ENCODE measurements around the gene ERMAP.
"Not testable (repeated sequence)": the region's sequence is repeated elsewhere in the genome, so short reads cannot be mapped to it uniquely, and the experiment has no call there.

The ERMAP gene

GRCh38 chr1:42860339-42861013, 43.6 kb downstream of the ERMAP start:
- H3K4me3 ChIP-seq (ENCODE audit: low read length) = no peak overlapping the region
- no peaks in the 10 kb centered on the region for H3K79me2 ChIP-seq (ENCODE audit: control insufficient read depth, low read length)
- H3K9me2 ChIP-seq (replicated peaks; ENCODE audit: control insufficient read depth, low read length) = no peaks in the 10 kb centered on the region
- no peaks in the 10 kb centered on the region for H3F3A ChIP-seq (ENCODE audit: control insufficient read depth, insufficient read depth)
- H3K36me3 ChIP-seq (ENCODE audit: control insufficient read depth, low read length) = no peaks in the 10 kb centered on the region
- no peaks in the 10 kb centered on the region for H3K4me1 ChIP-seq (ENCODE audit: control insufficient read depth, low read length)
- peaks cover 5% of the 10 kb centered on the region for H3K27me3 ChIP-seq (ENCODE audit: control insufficient read depth, low read length)
- H3K4me2 ChIP-seq (ENCODE audit: low read length) = no peak overlapping the region
- peaks cover 8% of the 10 kb centered on the region; the same call in 1 of the 2 replicates for H3K9me3 ChIP-seq (ENCODE audit: control insufficient read depth, insufficient read depth, low read length)
- H3K27ac ChIP-seq (ENCODE audit: low read depth, low read length) = no peak overlapping the region
- TF ChIP-seq EZH2phosphoT487 (IDR thresholded peaks at IDR 0.05; ENCODE audit: borderline replicate concordance, low read length) = no peak
- no peak for TF ChIP-seq CTCF (IDR thresholded peaks at IDR 0.05; ENCODE audit: low read depth, low read length, poor library complexity, severe bottlenecking)
- no peaks in the 10 kb centered on the region for H4K20me1 ChIP-seq (ENCODE audit: control insufficient read depth, insufficient read depth, low read depth, low read length)

GRCh38 chr1:42861014-42861399, 44.1 kb downstream of the ERMAP start:
- no peaks in the 10 kb centered on the region for H3K79me2 ChIP-seq (ENCODE audit: control insufficient read depth, low read length)
- no peaks in the 10 kb centered on the region for H3F3A ChIP-seq (ENCODE audit: control insufficient read depth, insufficient read depth)
- H3K4me2 ChIP-seq (ENCODE audit: low read length) = no peak overlapping the region
- H3K4me3 ChIP-seq (ENCODE audit: low read length) = no peak overlapping the region
- H4K20me1 ChIP-seq (ENCODE audit: control insufficient read depth, insufficient read depth, low read depth, low read length) = no peaks in the 10 kb centered on the region
- H3K27me3 ChIP-seq (ENCODE audit: control insufficient read depth, low read length) = peaks cover 7% of the 10 kb centered on the region
- no peaks in the 10 kb centered on the region for H3K9me2 ChIP-seq (replicated peaks; ENCODE audit: control insufficient read depth, low read length)
- H3K36me3 ChIP-seq (ENCODE audit: control insufficient read depth, low read length) = no peaks in the 10 kb centered on the region
- TF ChIP-seq EZH2phosphoT487 (IDR thresholded peaks at IDR 0.05; ENCODE audit: borderline replicate concordance, low read length) (no peak), CTCF (IDR thresholded peaks at IDR 0.05; ENCODE audit: low read depth, low read length, poor library complexity, severe bottlenecking) (no peak)
- H3K27ac ChIP-seq (ENCODE audit: low read depth, low read length) = no peak overlapping the region
- H3K9me3 ChIP-seq (ENCODE audit: control insufficient read depth, insufficient read depth, low read length) = peaks cover 7% of the 10 kb centered on the region; the same call in 1 of the 2 replicates
- no peaks in the 10 kb centered on the region for H3K4me1 ChIP-seq (ENCODE audit: control insufficient read depth, low read length)

- H3K36me3 ChIP-seq (ENCODE audit: control insufficient read depth, low read length) = no peaks in the 10 kb centered on the region
- no peak overlapping the region for H3K4me3 ChIP-seq (ENCODE audit: low read length)
- H3K27ac ChIP-seq (ENCODE audit: low read depth, low read length) = no peak overlapping the region
- H3K9me2 ChIP-seq (replicated peaks; ENCODE audit: control insufficient read depth, low read length) = no peaks in the 10 kb centered on the region
- no peaks in the 10 kb centered on the region for H4K20me1 ChIP-seq (ENCODE audit: control insufficient read depth, insufficient read depth, low read depth, low read length)
- H3F3A ChIP-seq (ENCODE audit: control insufficient read depth, insufficient read depth) = no peaks in the 10 kb centered on the region
- no peaks in the 10 kb centered on the region for H3K9me3 ChIP-seq (ENCODE audit: control insufficient read depth, insufficient read depth, low read length)
- H3K4me1 ChIP-seq (ENCODE audit: control insufficient read depth, low read length) = no peaks in the 10 kb centered on the region
- H3K79me2 ChIP-seq (ENCODE audit: control insufficient read depth, low read length) = no peaks in the 10 kb centered on the region
- no peak for TF ChIP-seq CTCF (IDR thresholded peaks at IDR 0.05; ENCODE audit: low read depth, low read length, poor library complexity, severe bottlenecking)
- no peak for TF ChIP-seq EZH2phosphoT487 (IDR thresholded peaks at IDR 0.05; ENCODE audit: borderline replicate concordance, low read length)
- peaks cover 7% of the 10 kb centered on the region for H3K27me3 ChIP-seq (ENCODE audit: control insufficient read depth, low read length)
- H3K4me2 ChIP-seq (ENCODE audit: low read length) = no peak overlapping the region
Measured at GRCh38 chr1:42866549-42866948, 49.6 kb downstream of the ERMAP start.

- H3K4me2 ChIP-seq (ENCODE audit: low read length); H3K36me3 ChIP-seq (ENCODE audit: control insufficient read depth, low read length); H3K9me3 ChIP-seq (ENCODE audit: control insufficient read depth, insufficient read depth, low read length); H3K79me2 ChIP-seq (ENCODE audit: control insufficient read depth, low read length); H4K20me1 ChIP-seq (ENCODE audit: control insufficient read depth, insufficient read depth, low read depth, low read length); H3K27me3 ChIP-seq (ENCODE audit: control insufficient read depth, low read length); H3K27ac ChIP-seq (ENCODE audit: low read depth, low read length); H3F3A ChIP-seq (ENCODE audit: control insufficient read depth, insufficient read depth); H3K9me2 ChIP-seq (replicated peaks; ENCODE audit: control insufficient read depth, low read length); H3K4me3 ChIP-seq (ENCODE audit: low read length); H3K4me1 ChIP-seq (ENCODE audit: control insufficient read depth, low read length): not testable (repeated sequence)
Measured at GRCh38 chr1:42868466-42868865, 51.5 kb downstream of the ERMAP start.

GRCh38 chr1:42869254-42869653, 52.3 kb downstream of the ERMAP start:
- not testable (repeated sequence) for H4K20me1 ChIP-seq (ENCODE audit: control insufficient read depth, insufficient read depth, low read depth, low read length); H3F3A ChIP-seq (ENCODE audit: control insufficient read depth, insufficient read depth); H3K4me2 ChIP-seq (ENCODE audit: low read length); H3K79me2 ChIP-seq (ENCODE audit: control insufficient read depth, low read length); H3K27ac ChIP-seq (ENCODE audit: low read depth, low read length); H3K27me3 ChIP-seq (ENCODE audit: control insufficient read depth, low read length); H3K4me3 ChIP-seq (ENCODE audit: low read length); H3K9me3 ChIP-seq (ENCODE audit: control insufficient read depth, insufficient read depth, low read length); H3K36me3 ChIP-seq (ENCODE audit: control insufficient read depth, low read length); H3K9me2 ChIP-seq (replicated peaks; ENCODE audit: control insufficient read depth, low read length); H3K4me1 ChIP-seq (ENCODE audit: control insufficient read depth, low read length)

- not testable (repeated sequence) for H3K4me3 ChIP-seq (ENCODE audit: low read length); H3K9me2 ChIP-seq (replicated peaks; ENCODE audit: control insufficient read depth, low read length); H3K36me3 ChIP-seq (ENCODE audit: control insufficient read depth, low read length); H3K4me1 ChIP-seq (ENCODE audit: control insufficient read depth, low read length); H3K27ac ChIP-seq (ENCODE audit: low read depth, low read length); H3K27me3 ChIP-seq (ENCODE audit: control insufficient read depth, low read length); H3F3A ChIP-seq (ENCODE audit: control insufficient read depth, insufficient read depth); H3K4me2 ChIP-seq (ENCODE audit: low read length); H3K9me3 ChIP-seq (ENCODE audit: control insufficient read depth, insufficient read depth, low read length); H3K79me2 ChIP-seq (ENCODE audit: control insufficient read depth, low read length); H4K20me1 ChIP-seq (ENCODE audit: control insufficient read depth, insufficient read depth, low read depth, low read length)
Measured at GRCh38 chr1:42869751-42870150, 52.8 kb downstream of the ERMAP start.

Data from DOHH2 (cell line).